Activated gamma-delta T cell treated with anti-CD3 and anti-CD28 coated beads, Interleukin-2, amount 50 U/mL, for 16 hours (primary cell): ENCODE data around the gene RUSC1.

Experiments used
- DNase-seq: peaks from one replicate; pipeline ENCODE4 v3.0.0-alpha.2; 2020; ENCODE audit warnings: low read depth

Gene RUSC1

GRCh38 chr1:155295183-155295941, 25.3 kb upstream of the RUSC1 start:
- DNase-seq: no peak

GRCh38 chr1:155295942-155296267, 24.8 kb upstream of the RUSC1 start:
- no peak for DNase-seq

DNA sequence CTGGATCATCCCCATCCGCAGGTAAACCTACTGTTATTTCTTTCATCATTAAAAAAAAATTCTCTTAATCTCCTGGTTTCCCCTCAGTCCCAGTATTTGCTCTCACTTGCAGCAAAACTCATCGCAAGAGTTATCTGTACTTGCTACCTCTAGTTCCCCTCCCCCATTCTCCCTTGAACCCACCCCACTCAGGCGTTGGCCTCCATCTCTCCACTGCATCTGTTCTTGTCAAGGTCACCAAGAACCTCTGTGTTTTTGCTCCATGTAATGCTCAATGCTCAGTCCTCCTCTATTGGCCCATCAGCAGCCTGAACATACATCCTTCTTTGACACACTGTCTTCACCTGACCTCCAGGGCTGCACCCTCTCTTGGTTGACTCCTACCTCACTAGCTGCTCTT, 24.0 kb upstream of the RUSC1 start:
- DNase-seq: no peak

DNA sequence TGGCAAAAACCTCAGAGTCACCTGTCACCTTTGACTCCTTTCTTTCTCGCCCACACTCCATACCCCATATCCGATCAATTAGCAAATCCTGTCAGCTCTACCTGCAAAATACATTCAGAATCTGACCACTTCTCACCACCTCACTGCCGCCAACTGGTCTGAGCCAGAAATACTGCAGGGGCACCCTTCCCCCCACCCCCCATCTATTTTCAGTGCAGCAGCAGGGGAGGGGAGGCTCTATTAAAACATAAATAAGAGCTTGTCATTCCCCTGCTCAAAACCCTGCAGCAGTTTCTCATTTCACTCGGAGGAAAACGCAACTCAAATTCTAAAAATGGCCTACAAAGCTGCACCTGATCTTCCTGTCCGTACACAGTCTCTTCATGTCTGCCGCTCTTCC, 23.3 kb upstream of the RUSC1 start:
- DNase-seq: no peak

DNA sequence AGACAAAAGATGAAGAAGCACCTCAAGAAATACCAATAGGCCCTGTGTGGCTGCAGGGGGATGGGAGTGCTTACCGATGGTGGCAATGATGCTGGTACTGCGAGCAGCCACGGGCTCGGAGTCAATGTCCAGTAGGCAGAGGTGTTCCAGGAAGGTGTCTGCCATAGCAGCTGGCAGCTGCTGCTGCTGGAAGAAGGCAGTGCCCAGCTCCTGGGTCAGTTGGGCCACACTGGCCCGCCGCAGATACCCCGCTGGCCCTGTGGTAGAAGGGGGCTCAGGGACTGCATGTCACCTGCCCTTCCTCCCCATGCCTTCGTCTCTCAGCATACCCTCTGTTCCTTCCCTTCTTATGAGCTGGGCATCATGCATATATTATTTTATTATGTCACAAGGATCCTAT, 20.7 kb upstream of the RUSC1 start:
- no peak for DNase-seq

DNA sequence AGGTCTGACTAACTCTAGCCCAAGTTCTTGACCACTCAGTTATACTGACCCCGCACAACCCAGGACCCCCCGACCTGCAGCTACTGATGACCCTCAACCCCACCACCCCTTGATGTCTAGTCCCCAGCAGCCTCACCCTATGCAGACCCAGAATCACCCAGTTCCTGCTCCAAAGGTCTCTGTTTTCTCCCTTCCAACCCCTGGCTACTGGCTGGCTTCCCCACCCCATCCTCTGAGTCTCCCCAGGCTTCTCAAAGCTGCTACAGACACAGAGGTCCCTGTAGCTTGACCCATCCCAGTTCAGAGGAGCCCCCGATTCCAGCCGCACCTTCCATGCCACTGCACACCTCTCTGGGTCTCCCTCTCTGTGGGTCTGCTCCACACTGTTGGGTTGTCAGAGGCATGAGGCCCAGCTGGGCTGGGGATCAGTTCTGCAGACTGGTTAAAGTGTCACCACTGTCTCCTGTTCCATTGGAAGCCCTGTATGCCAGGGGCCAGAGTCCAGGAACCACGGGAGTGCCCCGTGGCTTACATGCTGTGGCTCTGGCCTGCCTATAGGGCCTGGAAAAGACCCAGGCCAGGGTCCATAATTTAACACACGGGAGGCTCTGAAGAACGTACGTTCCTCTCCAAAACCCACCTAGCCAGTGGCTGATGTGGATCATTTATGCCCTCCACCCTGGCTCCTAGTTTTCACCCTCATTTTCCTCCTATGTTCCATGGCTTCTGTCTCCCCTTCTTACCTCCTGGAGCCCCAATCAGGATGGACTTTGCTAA, 20.0 kb upstream of the RUSC1 start:
- DNase-seq: no peak

GRCh38 chr1:155301342-155301841, 19.3 kb upstream of the RUSC1 start, which contains the start of gene PKLR:
PKLR (minus strand) TSS chr1:155301438; CDS start chr1:155301395, 43 bp downstream.
- DNase-seq: no peak

DNA sequence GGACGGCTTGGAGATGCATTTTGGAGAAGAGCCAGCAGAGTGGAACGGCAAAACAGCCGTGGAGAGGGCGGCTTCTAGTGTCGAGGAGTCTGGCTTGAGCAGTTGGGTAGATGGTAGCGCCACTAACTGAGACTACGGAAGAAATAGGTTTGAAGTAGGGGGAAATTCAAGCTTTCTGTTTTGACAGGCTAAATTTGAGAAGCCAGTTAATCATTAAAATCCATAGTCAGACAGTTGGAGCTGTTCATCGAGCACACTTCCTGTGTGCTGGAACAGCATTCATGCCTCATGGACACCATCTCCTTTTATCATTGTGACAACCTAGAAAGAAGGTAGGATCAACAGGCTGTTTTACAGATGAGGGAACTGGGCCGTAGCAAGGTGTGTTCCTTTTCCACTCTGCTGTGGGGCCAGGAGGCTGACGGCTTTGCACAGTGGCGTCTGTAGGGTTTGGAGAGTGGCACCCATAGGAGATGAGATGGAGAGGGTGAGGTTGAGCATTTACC, 16.1 kb upstream of the RUSC1 start:
- DNase-seq: no peak

- DNase-seq: no peak
These were observed 14.8 kb upstream of the RUSC1 start for GRCh38 chr1:155305881-155306391.

DNA sequence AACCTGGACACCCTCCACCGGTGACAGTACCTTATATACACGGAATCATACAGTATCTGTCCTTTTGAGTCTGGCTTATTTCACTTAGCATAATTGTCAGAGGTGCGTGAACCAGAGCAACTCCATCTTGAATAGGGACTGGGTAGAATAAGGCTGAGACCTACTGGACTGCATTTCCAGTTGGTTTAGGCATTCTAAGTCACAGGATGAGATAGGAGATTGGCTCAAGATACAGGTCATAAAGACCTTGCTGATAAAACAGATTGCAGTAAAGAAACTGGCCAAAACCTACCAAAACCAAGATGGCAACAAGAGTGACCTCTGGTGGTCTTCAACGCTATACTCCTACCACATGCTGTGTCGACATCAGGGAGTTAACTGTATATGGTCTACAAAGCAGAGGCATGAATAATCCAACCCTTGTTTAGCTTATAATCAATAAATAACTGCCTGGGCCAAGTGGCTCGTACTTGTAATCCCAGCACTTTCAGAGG, 13.4 kb upstream of the RUSC1 start:
- no peak for DNase-seq

DNA sequence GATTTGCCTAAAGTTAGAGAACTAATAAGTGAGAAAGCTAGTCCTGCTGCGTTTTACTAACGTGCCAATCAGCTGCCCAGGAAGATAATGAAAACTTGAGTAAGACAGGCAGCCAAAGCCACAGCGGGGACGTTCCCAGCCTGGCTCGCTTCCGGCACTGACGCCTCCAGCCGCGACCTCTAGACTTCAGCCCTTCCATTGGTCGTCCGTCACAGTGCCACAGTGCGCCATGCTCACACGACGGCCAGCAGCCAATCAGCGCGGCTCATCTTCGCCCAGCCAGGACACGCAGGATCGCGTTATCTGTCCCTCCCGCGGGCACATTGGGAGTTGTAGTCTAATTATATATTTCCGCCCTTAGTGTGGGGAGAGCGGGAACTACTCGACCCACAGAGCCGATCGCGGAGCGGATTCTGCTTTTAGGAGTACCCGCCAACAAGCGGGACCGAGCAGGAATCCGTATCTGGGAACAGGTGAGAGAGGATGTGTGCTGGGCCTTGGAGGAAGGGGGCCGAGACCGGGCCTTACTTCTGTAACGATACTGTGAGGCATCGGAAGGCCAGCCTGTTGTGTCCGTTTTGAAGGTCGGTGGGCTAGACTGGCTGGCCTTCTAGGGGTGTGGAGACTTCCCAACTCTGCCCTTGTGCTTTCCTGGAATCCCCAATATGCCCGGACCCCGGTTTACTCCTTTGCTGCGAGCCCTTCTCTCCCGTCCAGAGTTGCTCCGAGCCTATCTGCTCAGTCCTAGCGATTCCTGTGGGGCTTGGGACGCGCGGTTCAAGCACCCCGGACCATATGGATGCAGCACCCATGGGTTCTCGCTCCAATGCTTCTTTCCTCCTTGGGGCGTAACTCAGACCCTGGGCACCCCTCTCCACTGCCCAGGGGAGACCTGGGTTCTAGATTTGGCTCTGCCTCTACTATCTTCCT, 11.9 kb upstream of the RUSC1 start, which contains the start of gene FDPS:
Gene FDPS (plus strand): TSS at position 374 of the 930 bp plus-strand sequence. CDS start 924 bp downstream, outside the sequence.
- peak; percentile 94 for DNase-seq

DNA sequence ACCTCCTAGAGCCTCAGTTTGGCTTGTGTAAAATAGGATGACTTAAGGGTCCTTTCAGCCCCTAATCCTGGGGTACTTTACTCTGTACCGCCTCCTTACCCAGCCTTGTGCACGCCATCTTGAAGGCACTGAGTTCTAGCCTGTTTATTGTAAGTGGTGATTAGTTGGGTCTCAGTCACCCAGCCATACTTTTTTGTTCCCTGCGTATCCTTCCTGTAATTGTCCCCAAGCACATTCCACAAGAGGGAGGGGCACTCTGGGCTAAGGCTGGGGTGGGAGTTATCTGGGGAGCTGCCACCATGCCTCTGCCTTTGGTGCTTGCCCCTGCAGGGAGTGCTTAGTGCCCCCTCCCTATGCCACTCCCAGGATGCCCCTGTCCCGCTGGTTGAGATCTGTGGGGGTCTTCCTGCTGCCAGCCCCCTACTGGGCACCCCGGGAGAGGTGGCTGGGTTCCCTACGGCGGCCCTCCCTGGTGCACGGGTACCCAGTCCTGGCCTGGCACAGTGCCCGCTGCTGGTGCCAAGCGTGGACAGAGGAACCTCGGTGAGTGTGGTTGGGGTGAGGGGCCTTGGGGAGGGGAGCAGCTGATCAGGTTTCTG, 11.2 kb upstream of the RUSC1 start:
- DNase-seq: no peak

DNA sequence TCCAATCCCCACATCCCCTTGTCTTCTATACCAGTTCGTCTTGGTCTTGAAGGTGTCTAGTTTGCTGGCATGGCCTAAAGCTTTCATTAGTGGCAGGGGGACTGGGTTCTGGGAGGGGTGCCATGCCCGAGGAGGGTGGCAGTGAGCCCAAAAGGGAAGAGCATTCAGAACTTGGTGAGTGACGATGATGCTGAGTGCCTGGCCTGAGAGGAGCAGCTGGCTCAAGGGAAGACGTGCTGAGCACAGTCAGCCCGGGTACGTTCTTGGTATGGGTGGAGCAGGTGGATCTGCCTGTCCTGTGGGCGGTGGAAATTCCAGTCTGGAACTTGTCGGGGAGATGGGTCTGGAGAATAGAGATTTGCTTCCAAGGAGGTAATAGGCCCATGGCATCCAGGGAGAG, 7.4 kb upstream of the RUSC1 start:
- DNase-seq: no peak

GRCh38 chr1:155316922-155317321, 3.8 kb upstream of the RUSC1 start:
- no peak for DNase-seq

DNA sequence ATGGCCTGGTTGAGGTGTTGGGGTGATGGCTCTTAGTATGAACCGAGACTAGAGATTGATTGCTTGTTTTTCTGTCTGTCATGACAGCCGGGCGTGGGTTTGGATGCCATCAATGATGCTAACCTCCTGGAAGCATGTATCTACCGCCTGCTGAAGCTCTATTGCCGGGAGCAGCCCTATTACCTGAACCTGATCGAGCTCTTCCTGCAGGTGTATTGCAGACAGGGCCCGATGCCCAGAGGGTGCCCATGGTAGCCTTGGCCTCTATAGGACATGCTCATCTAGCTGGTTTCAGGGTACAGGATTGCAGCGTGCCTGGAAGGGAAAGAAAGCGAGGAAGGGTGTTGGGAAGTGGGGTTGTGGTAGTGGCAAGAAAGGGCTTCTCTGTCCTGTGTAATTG, 2.6 kb upstream of the RUSC1 start:
- DNase-seq: no peak

- DNase-seq: no peak
These were observed 1.2 kb upstream of the RUSC1 start for GRCh38 chr1:155319536-155319935.

- DNase-seq: no peak
These were observed 442 bp upstream of the RUSC1 start for GRCh38 chr1:155320252-155320651.

DNA sequence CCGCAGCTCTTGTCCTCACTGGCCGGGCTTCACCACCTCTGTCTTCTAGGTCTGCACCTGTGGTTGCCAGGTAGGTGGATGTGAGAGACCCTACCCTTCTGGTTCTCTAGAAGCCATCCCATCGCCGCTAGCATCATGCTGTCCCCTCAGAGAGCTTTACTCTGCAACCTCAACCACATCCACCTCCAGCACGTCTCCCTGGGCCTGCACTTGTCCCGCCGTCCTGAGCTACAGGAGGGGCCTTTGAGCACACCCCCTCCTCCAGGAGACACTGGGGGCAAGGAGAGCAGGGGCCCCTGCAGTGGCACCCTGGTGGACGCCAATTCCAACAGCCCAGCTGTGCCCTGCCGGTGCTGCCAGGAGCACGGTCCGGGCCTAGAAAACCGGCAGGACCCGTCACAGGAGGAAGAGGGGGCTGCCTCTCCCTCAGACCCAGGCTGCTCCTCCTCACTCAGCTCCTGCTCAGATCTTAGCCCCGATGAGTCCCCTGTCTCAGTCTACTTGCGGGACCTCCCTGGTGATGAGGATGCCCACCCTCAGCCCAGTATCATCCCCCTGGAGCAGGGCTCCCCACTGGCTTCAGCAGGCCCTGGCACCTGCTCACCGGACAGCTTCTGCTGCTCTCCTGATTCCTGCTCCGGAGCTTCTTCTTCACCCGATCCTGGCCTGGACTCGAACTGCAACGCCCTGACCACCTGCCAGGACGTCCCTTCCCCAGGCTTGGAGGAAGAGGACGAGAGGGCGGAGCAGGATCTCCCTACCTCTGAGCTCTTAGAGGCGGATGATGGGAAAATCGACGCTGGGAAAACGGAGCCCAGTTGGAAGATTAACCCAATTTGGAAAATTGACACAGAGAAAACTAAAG, 1.2 kb downstream of the RUSC1 start:
- no peak for DNase-seq

DNA sequence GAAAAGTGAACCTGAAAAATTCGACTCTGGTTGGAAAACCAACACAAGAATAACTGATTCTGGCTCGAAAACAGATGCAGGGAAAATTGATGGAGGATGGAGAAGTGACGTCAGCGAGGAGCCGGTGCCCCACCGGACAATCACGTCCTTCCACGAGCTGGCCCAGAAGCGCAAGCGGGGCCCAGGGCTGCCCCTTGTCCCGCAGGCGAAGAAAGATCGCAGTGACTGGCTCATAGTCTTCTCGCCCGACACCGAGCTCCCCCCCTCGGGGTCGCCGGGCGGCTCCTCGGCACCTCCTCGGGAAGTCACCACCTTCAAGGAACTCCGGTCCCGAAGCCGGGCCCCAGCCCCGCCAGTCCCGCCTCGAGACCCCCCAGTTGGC, 1.9 kb downstream of the RUSC1 start:
- DNase-seq: no peak
